Non-pigmented ciliary epithelial cell (primary cell): ENCODE results near the gene MBTD1.
"Not testable (repeated sequence)": the region's sequence is repeated elsewhere in the genome, so short reads cannot be mapped to it uniquely, and the experiment has no call there.

ENCODE experiments used
- DNase-seq: peaks from one replicate; pipeline ENCODE4 v3.0.0-alpha.2; 2010; ENCODE audit warnings: low read depth

The MBTD1 gene

GRCh38 chr17:51255673-51256072, 4.2 kb downstream of the MBTD1 start:
- no peak for DNase-seq

GRCh38 chr17:51251010-51251409, 8.8 kb downstream of the MBTD1 start:
- no peak for DNase-seq

GRCh38 chr17:51250314-51250840, 9.5 kb downstream of the MBTD1 start:
- no peak for DNase-seq

DNA sequence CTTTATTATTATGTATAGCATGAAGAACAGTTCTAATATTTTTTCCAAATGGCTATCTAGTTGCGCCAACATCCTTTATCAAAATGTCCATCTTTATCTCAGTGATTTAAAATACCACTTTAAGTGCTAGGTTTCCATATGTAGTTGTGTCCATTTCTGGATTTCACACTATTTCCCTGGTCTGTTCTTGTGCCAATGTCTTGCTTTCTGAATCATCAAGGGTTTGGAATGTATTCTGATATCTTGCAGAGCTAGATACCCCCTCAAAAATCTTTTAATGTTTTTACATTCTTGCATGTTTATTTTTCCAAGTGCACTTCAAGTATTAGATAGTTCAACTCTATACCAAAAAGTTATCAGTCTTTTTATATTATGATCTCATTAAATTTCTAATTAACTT, 14.3 kb downstream of the MBTD1 start:
- no peak for DNase-seq

GRCh38 chr17:51244041-51244440, 15.8 kb downstream of the MBTD1 start:
- DNase-seq, result no peak

DNA sequence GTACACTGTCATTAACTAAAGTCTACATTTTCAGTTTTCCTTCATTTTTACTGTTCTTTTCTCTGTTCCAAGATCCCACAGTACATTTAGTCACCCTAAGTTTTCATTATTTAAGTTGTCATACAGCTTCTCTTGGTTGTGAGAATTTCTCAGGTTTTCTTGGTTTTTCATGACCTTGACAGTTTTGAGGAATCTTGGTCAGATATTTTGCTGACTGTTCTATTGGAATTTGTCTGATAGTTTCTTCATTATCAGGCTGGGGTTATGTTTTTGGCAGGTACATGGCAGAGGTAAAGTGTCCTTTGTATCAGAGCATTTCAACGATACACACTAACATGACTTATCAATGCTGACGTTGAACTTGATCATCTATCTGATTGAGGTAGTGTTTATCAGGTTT, 19.6 kb downstream of the MBTD1 start:
- DNase-seq, result no peak

DNA sequence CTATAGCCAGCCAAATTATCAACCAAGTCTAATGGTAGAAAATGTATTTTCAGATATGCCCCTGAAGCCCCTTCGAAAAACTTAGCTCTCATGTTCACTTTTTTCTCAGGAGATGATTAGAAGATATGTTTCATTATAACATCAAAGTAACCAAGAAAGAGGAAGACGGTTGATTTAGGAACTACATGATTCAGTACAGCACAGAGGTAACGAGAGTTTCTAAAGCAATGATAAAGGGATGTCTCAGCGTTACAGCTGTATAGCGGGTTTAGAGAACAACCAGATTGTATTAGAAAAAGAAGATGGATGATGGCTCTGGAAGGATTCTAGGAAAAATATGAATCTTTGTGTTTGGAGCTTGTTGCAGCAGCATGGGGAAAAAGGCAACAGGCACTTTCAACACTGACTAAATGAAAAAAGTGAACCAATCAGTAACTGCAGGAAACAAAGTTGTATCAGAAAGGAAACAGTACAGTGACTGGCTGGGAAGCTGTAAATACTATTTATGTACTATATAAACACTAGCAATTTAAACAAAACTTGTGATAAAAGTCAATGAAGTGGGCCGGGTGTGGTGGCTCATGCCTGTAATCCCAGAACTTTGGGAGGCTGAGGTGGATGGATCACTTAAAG, 21.5 kb downstream of the MBTD1 start:
- DNase-seq, result no peak

- no peak for DNase-seq
These were observed 25.7 kb downstream of the MBTD1 start for GRCh38 chr17:51234162-51234561.

DNA sequence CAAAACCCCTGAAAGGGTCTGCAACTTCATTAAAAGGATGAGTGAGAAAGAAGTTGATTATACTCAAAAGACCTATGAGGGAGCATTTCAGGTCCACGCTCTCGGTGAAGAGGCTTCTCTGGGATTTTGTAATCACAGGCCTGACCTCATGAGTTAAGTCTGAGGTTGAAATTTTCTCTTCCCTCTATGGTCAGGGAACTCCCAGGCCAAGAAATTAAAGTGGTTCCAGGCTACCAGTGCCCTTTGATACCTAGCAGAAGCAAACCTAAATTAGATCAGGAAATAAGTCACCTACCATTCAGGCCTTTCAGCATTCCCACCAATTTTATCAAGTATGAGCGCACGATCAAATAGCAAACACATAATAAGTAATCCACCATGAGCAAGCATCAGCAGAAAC, 27.9 kb downstream of the MBTD1 start:
- no peak for DNase-seq

DNA sequence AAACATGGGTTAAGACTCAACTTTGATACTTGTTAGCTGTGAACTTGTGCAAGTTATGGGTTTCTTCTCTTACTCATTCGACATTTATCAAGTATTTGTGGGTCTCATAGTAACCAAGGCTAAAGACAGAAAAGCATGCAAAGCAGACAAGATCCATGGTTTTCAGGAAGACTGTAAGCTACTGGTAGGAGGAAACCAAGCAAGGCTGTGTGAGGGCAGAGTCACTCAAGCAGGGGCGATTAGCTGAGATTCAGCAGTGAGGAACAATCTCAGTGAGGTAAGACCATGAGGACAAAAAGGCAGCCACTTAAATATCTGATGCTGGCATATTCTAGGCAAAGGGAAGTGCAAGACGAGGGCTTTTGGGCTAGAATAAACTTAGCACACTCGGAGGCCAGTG, 29.5 kb downstream of the MBTD1 start:
- DNase-seq, result no peak

GRCh38 chr17:51229889-51230288, 30.0 kb downstream of the MBTD1 start:
- no peak for DNase-seq

DNA sequence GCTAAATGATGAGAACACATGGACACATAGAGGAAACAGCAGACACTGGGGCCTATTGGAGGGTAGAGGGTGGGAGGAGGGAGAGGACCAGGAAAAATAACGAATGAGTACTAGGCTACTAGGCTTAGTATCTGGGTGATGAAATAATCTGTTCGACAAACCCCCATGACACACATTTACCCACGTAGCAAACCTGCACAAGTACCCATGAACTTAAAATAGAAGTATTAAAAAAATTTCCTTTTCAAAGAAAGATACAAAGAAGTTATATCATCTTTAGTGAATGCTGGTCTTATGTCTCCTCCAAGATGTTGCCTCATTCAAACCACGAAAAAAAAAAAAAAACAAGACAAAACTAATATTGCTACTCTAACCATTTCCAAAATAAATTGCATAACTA, 31.7 kb downstream of the MBTD1 start:
- DNase-seq, result peak; percentile 38

DNA sequence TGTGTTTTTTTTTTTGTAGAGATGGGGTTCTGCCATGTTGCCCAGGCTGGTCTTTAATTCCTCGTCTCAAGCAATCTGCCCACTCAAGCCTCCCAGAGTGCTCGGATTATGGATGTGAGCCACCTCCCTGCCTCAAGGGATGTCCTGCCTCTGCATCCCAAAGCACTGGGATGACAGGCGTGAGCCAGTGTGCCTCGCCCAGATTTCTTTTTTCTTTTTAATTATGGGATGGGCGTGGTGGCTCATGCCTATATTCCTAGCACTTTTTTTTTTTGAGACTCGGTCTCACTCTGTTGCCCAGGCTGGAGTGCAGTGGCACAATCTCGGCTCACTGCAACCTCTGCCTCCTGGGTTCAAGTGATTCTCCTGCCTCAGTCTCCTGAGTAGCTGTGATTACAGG, 34.3 kb downstream of the MBTD1 start:
- not testable (repeated sequence) for DNase-seq

- DNase-seq, result no peak
These were observed 35.2 kb downstream of the MBTD1 start for GRCh38 chr17:51224402-51225262.

GRCh38 chr17:51221322-51221721, 38.5 kb downstream of the MBTD1 start:
- no peak for DNase-seq

GRCh38 chr17:51217946-51218345, 41.9 kb downstream of the MBTD1 start:
- no peak for DNase-seq

DNA sequence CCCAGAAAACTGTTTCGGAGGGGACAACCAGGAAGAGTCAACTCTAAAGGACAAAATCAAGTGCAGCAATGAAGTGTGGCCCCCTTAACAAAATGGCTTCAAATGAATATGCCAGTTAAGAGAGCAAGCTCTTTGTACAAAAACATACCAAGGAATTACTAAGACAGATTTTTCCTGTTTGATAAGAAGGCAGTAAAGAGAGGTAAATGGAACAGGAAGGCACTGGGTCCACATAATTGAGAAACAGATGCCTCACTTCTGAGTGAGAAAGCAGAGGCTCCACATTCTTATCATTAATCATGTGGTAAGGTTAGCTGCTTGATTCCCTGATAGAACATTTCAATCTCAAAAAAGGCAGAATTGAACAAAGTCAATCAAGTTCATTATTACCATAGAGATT, 44.9 kb downstream of the MBTD1 start:
- DNase-seq, result no peak

DNA sequence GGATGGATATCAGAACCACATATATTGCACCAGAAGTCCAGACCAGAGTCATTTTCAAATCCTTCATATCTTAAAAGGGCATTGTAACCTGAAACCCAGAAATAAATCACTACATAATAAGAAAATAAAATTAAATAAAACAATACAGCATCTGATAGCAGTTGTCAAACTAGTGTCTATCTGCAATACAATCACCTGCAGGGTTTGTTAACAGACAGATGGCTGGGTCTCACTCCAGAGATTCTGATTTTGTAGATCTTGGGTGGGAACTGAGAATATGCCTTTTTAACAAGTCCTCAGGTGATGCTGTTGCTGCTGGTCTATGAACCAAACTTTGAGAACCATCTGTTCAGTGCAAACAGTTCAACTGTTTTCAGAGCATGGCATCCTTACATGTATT, 56.0 kb downstream of the MBTD1 start:
- DNase-seq, result no peak

- no peak for DNase-seq
These were observed 59.0 kb downstream of the MBTD1 start for GRCh38 chr17:51200846-51201245.

GRCh38 chr17:51200295-51200694, 59.6 kb downstream of the MBTD1 start:
- no peak for DNase-seq

DNA sequence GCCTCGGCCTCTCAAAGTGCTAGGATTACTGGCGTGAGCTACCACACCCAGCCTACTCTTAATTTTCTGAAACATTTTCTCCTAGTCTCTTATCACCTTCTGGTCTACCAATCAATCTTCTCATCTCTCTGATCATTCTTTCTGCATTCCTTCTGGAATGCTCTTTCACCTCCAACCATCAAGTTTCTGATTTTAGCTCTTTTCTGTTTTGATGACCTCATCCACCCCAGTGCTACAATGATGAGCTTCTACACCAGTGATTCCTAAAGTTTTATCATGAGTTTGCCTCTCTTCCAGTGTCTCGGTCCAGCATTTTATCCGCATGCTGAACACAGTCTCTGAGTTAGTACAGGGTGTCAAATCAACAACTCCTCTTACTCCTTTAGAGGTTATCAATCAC, 62.1 kb downstream of the MBTD1 start:
- no peak for DNase-seq

DNA sequence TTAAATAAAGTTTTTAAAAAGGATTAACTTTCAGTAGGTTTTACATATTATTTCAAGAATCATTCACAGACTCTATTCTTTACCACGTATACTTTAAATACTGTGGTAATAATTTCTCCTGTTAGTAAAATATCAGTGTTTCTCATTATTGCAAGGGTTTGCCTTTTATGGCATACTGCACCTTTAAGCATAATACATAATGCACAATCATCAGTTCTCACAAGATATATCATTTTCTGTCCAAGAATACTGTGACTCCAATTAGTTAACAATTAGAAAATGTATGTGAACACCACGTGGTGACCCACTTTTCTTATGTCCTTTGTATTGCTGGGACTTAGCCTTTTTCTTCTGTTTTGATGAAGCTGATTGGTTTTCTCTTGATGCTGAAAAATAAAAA, 68.0 kb downstream of the MBTD1 start:
- DNase-seq, result no peak

DNA sequence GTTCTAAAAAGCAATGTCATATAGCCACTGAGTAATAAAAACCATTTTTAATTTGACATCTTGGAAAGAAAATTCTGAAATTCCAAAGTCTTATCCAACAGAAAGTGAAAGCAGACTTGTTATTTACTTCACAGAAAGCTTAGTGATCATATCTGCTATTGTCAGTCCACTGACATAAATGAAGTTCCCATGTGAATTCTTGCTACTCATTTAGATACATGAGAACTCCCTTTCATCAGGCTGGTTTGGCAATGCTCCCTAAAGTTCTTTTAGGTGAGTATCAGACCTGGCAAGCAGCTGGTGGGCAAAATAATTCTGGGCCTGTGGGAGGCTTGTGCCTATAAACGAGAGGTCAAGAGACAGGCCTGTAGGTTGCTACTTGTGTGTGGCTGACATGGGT, 70.2 kb downstream of the MBTD1 start:
- no peak for DNase-seq

GRCh38 chr17:51189162-51189561, 70.7 kb downstream of the MBTD1 start:
- DNase-seq, result no peak
